Type B pancreatic cell (in vitro differentiated cells): ENCODE data around the gene EFTUD2. TPM values are rescaled to one million over a fixed set of nuclear protein-coding genes. Genes with fewer than 3 reads are reported as not detected.

Experiments used
- DNase-seq: peaks from one replicate; pipeline ENCODE4 v3.0.0; 2021; ENCODE audit warnings: mixed read lengths; ENCODE audit not compliant: unreplicated experiment; ENCODE audit errors: extremely low spot score
- H3K27ac Mint-ChIP-seq: 2 replicates; pipeline ENCODE4 v1.8.0; 2021; ENCODE audit warnings: mild to moderate bottlenecking, mixed read lengths
- H3K27me3 Mint-ChIP-seq: 2 replicates; pipeline ENCODE4 v1.8.0; 2021; ENCODE audit warnings: mixed read lengths
- H3K36me3 Mint-ChIP-seq: 2 replicates; pipeline ENCODE4 v1.8.0; 2021; ENCODE audit warnings: mixed read lengths
- H3K4me1 Mint-ChIP-seq: one replicate; pipeline ENCODE4 v1.8.0; 2021; ENCODE audit warnings: mixed read lengths; ENCODE audit not compliant: unreplicated experiment
- H3K4me3 Mint-ChIP-seq: 2 replicates; pipeline ENCODE4 v1.8.0; 2021; ENCODE audit warnings: mild to moderate bottlenecking, mixed read lengths
- H3K9me3 Mint-ChIP-seq: 2 replicates; pipeline ENCODE4 v1.8.0; 2021; ENCODE audit warnings: mixed read lengths
- total RNA-seq: library from RNA; stranded (reverse); gene quantifications from 2 replicates; pipeline ENCODE4 v1.2.1, GENCODE V29; 2021; ENCODE audit warnings: low replicate concordance
- TF ChIP-seq, protein P1 (sequence below): fragments of 200-600 bp; sonication (generic); conservative IDR thresholded peaks from 2 replicates; pipeline ENCODE4 v1.5.0; 2021; ENCODE audit warnings: antibody characterized with exemption, mild to moderate bottlenecking

The EFTUD2 gene
- total RNA-seq, 1 donor from 2014 or later = 122 TPM

DNA sequence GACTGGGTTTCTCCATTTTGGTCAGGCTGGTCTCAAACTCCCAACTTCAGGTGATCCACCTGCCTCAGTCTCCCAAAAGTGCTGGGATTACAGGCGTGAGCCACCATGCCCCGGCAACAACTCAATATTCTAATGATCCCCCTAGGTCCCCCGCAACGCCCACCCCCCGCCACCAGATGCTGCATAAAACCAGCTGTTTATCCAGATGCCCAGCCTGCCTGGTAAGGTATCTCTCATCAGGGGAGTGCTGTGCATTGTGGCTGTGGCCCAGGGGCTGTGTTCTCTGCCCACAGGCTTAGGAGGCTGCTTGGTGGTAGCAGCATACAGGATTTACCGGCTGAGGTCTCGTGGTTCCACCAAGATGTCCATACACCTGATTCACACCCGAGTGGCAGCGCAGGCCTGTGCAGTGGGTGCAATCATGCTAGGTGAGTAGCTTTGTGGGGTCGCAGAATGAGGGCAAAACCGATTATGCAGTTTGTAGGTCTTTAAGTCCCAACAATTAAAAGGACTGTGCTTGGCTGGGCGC, 50.2 kb downstream of the EFTUD2 start:
- no peaks in the 10 kb centered on the region for H3K9me3 Mint-ChIP-seq
- no peak overlapping the region for H3K27ac Mint-ChIP-seq
- peaks cover 4% of the 10 kb centered on the region for H3K4me1 Mint-ChIP-seq
- DNase-seq = no peak
- TF ChIP-seq, protein P1, sequence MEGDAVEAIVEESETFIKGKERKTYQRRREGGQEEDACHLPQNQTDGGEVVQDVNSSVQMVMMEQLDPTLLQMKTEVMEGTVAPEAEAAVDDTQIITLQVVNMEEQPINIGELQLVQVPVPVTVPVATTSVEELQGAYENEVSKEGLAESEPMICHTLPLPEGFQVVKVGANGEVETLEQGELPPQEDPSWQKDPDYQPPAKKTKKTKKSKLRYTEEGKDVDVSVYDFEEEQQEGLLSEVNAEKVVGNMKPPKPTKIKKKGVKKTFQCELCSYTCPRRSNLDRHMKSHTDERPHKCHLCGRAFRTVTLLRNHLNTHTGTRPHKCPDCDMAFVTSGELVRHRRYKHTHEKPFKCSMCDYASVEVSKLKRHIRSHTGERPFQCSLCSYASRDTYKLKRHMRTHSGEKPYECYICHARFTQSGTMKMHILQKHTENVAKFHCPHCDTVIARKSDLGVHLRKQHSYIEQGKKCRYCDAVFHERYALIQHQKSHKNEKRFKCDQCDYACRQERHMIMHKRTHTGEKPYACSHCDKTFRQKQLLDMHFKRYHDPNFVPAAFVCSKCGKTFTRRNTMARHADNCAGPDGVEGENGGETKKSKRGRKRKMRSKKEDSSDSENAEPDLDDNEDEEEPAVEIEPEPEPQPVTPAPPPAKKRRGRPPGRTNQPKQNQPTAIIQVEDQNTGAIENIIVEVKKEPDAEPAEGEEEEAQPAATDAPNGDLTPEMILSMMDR = no peak
- H3K4me3 Mint-ChIP-seq = no peak overlapping the region
- H3K36me3 Mint-ChIP-seq = peaks cover 30% of the 10 kb centered on the region
- H3K27me3 Mint-ChIP-seq = no peaks in the 10 kb centered on the region

- no peaks in the 10 kb centered on the region for H3K9me3 Mint-ChIP-seq
- H3K4me1 Mint-ChIP-seq = peaks cover 4% of the 10 kb centered on the region
- H3K4me3 Mint-ChIP-seq = no peak overlapping the region
- peaks cover 26% of the 10 kb centered on the region for H3K36me3 Mint-ChIP-seq
- TF ChIP-seq, protein P1 = no peak
- no peak for DNase-seq
- H3K27me3 Mint-ChIP-seq = no peaks in the 10 kb centered on the region
- no peak overlapping the region for H3K27ac Mint-ChIP-seq
These were observed 50.9 kb downstream of the EFTUD2 start for GRCh38 chr17:44848257-44848795.

DNA sequence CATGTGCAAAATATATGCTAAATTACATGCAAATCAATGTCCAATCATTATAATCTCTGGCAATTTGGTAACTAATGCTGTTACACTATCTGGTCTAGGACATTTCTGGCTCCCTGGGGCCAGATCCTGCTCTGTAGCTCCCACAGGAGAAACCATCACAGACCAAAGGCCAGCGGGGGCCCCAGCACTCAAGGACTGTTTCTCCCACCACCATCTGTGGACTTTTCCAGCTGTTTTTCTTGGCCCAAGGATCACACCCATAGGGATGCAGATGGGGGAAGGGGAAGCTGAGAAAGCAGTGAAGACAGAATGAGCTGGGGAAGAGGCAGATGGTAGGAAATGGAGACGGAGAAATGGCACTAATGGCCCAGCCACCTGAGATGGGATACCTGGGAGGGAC, 51.7 kb downstream of the EFTUD2 start, which contains the start of gene HIGD1B:
Gene HIGD1B, plus strand, starts transcription at position 298 of the 400 bp plus-strand sequence. CDS start 270 bp downstream, outside the sequence.
- DNase-seq = no peak
- Mint-ChIP-seq H3K4me3 (no peak within 1 kb of the TSS), H3K9me3 (no peaks in the 10 kb centered on the region), H3K4me1 (peaks cover 10% of the 10 kb centered on the region), H3K27me3 (peaks cover 4% of the 10 kb centered on the region), H3K36me3 (peaks cover 25% of the 10 kb centered on the region), H3K27ac (no peak within 1 kb of the TSS)
- TF ChIP-seq, protein P1 = no peak

GRCh38 chr17:44846206-44846605, 53.0 kb downstream of the EFTUD2 start:
- peaks cover 12% of the 10 kb centered on the region for H3K4me1 Mint-ChIP-seq
- H3K9me3 Mint-ChIP-seq = no peaks in the 10 kb centered on the region
- TF ChIP-seq, protein P1 = no peak
- H3K4me3 Mint-ChIP-seq = no peak overlapping the region
- peak overlapping the region; percentile 43 for H3K27ac Mint-ChIP-seq
- H3K27me3 Mint-ChIP-seq = peaks cover 6% of the 10 kb centered on the region
- peaks cover 16% of the 10 kb centered on the region for H3K36me3 Mint-ChIP-seq
- DNase-seq = no peak

DNA sequence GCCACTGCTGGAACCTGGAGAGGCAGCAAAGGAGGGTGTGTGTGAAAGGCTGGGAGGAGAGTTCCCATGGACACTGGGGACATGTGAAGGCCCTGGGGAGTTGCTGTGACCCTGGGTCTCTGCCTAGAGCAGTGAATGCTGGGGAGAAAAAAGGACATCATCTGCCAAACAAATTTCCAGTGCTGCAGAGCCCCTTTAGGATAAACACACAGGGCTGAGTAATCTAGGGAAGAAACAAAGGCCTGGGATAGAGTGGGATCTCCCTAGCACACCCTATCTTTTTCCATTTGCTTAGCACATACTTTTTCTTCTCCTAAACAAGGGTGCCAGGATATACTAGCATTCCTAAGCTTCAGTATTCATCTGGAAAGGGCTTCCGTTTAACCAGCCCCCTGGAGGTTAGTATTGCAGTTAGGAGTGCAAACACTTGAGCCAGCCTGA, 54.8 kb downstream of the EFTUD2 start:
- DNase-seq = no peak

More for the DNA sequence above, 54.8 kb downstream of the EFTUD2 start:
- TF ChIP-seq, protein P1 = no peak
- Mint-ChIP-seq H3K4me3 (no peak overlapping the region), H3K27me3 (peaks cover 6% of the 10 kb centered on the region), H3K4me1 (peaks cover 16% of the 10 kb centered on the region), H3K9me3 (no peaks in the 10 kb centered on the region), H3K36me3 (peaks cover 3% of the 10 kb centered on the region), H3K27ac (no peak overlapping the region)
